Left lobe of liver (tissue), 2 donors: ENCODE data around the gene PKIG. TPM values are rescaled to one million over a fixed set of nuclear protein-coding genes. Genes with fewer than 3 reads are reported as not detected.

Experiments used
- ATAC-seq: fragments of 200-7000 bp; cut with Tn5 transposase; one replicate; pipeline ENCODE4 v1.9.1; 2020; ENCODE audit warnings: mild to moderate bottlenecking, moderate library complexity
- DNase-seq: peaks from one replicate; pipeline ENCODE4 v3.0.0-alpha.2; 2020; ENCODE audit warnings: low spot score
- total RNA-seq: library from RNA; stranded (reverse); gene quantifications from one replicate; pipeline ENCODE4 v1.2.1, GENCODE V29; 2021
- donor health status: DM: no; HTN: no; CAD: no; lungs with moderate emphysema.
- donor health status: DM: no; HTN: yes; CAD: no.

PKIG gene
- total RNA-seq, 1 donor from 2014 or later = 22.7 TPM

DNA sequence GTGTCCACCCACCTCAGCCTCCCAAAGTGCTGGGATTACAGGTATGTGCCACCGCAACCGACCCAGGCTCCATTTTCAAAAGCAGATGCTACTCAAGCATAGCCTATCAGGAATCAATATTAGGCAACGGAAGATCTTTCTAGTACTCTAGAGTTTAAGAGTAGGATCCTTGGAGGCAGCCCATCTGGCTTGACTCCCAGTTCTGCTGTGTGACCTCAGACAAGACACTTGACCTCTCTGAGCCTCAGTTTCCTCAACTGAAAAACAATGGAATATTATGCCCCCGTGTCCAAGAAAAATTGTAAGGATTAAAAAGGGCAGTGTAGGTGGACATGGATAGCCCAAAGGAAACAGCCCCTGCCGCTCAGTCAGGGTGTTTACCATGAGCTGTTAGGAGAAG is 54.7 kb downstream of the PKIG start:
- DNase-seq = no peak

DNA sequence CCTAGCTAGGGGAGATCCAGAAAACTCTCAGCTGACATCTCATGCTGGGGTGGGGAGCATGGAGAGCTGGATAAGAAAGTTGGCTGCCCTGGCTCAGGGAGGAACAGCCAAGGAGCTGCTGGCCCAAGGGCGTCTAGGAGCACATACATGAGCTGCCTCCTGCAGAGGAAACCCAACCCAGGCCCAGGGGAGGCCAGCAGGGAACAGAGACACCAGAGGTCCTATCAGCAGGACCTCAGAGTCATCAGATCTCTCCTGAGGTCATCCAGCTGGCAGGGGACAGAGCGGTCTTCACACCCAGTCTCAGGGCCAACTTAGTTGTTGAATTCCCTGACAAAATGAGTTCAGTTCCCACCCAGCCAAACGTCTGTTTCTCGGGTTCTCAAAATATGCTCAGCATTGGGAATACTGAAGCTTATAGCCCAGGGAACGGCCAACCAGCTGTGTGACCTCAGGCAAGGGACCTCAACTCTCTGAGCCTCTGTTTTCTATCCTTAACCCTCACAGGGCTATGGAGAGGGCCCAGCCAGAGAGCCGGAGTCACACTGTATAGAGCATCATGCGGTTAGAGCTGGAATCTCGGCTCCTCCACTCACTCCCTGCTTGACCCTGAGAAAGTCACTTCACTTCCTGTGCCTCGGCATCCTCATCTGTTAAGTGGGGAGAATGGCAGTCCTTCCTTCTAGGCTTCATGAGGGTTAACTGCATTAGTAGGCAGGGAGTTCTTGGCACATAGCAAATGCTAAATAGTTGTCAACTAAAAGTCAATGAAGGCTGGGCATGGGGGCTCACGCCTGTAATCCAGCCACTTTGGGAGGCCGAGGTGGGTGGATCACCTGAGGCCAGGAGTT is 55.4 kb downstream of the PKIG start:
- DNase-seq (no peak), ATAC-seq (no peak)

More for the DNA sequence above, 54.7 kb downstream of the PKIG start:
- no peak for ATAC-seq

DNA sequence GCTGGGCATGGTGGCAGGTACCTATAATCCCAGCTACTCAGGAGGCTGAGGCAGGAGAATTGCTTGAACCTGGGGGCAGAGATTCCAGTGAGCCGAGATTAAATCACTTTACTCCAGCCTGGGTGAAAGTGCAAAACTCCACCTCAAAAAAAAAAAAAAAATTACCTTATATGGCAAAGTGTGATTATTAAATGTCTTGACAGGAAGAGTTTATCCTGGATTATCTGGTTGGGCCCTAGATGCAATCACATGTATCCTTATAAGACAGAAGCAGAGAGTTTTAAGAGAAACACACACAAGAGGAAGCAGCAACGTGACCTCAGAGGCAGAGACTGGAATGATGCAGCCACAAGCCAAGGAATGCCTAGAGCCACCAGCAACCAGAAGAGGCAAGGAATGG is 58.1 kb downstream of the PKIG start:
- ATAC-seq (no peak), DNase-seq (no peak)

DNA sequence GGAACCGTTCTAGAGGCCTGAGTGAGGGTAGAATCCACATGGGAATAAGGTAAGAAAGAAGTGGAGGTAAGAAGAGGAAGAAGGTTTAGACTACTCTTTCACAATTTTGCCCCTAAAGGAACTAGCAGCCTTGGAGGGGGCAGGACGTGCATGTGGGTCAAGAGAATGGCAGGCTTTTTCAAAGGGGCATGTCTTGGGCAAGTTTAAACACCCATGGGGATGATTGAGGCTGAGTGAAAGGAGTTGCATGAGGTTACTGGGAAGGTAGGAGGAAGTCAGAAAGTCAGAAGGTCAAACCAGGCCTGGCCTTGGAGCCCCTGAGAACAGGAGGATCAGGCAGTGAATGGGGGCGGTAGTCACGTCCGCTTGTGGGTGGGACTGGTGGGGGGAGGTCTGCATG is 58.9 kb downstream of the PKIG start:
- ATAC-seq (no peak), DNase-seq (no peak)

DNA sequence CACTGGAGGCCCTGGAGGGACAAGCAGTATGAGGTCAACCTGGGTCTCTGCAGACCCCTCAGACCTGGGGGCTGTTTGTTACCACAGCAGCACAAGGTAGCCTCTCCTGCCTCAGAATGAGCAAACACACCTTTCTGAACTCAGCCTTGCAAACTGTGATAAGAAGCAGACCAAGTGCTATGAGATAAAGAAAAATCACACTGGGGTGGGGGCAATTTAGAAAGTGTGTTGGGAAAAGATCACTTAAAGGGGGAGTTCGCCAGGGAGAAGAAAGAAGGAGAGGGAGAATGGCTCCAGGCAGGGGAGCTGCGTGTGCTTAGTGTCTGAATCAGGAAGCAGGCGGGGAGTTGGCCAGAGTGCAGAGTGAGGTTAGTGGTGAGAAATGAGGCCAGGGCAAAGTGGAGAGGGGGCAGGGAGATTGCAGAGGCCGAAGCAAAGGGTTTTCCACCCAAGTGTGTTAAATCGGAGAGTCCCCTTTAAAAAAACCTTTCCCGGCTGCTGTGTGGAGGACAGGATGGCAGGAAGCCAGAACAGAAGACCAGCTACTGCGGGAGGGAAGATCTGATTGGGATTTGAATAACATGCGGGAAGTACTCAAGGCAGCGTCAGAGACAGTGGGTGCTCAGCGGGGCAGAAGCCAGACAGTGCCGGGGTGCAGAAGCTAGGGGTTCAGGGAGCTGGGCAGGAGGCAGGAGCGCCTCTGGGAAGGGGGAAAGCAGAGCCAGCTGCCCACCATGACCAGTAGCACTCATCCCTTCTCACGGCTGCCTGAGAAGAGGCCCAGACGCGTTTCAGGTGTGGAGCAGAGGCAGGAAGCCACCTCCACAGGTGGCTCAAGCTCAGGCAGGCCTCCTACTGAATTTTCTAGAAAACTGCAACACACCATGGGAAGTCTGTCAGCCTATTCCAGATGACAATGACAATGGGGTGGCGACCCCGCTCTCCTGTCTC is 60.1 kb downstream of the PKIG start:
- peak; percentile 91 for ATAC-seq
- DNase-seq = peak; percentile 74

GRCh38 chr20:44643154-44643519 is 60.8 kb downstream of the PKIG start:
- ATAC-seq = no peak

GRCh38 chr20:44643596-44644229 is 61.3 kb downstream of the PKIG start:
- ATAC-seq (peak; percentile 30), DNase-seq (peak; percentile 51)

More at GRCh38 chr20:44643154-44643519, 60.8 kb downstream of the PKIG start:
- no peak for DNase-seq

DNA sequence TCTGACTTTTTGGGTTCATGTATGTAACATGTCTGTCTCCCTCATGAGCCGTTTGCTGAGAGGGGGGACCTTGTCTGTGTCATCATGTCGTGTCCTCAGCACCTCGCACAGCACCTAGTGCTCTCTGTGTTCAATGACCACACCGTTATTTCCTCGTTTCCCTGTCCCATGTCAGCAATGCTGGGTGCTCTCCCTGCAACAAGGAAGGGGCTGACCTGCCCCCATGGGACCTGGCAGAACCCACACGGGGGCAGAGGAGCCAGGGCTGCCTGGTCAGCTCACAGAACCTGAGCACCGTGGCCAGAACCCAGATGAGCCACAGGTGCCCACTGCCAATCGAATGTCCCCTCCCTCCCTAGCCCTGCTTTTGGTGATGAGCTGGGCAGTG is 61.8 kb downstream of the PKIG start:
- DNase-seq (no peak), ATAC-seq (no peak)

GRCh38 chr20:44644667-44645131 is 62.3 kb downstream of the PKIG start:
- no peak for DNase-seq
- no peak for ATAC-seq

GRCh38 chr20:44646023-44646640 is 63.8 kb downstream of the PKIG start:
- DNase-seq = no peak
- no peak for ATAC-seq

GRCh38 chr20:44646641-44647274 is 64.4 kb downstream of the PKIG start:
- ATAC-seq (no peak), DNase-seq (no peak)

DNA sequence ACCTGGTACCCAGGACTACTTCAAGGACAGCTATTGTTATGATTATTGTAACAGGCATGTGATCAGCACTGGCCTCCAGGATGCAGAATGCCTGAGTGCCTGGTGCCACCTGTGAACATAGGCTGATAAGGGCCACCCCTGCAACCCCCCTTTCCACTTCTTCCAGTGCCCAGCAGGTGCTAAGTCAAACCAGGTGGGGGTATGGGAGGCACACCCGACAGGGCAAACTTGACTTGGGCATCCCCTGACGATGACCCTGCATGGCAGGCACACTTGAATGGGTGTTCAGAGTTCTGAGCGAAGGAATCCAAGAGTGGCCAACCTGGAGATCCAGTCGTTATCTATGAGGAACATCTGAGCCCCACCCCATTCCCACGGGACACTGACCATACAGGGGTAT is 65.7 kb downstream of the PKIG start:
- DNase-seq = no peak
- no peak for ATAC-seq

DNA sequence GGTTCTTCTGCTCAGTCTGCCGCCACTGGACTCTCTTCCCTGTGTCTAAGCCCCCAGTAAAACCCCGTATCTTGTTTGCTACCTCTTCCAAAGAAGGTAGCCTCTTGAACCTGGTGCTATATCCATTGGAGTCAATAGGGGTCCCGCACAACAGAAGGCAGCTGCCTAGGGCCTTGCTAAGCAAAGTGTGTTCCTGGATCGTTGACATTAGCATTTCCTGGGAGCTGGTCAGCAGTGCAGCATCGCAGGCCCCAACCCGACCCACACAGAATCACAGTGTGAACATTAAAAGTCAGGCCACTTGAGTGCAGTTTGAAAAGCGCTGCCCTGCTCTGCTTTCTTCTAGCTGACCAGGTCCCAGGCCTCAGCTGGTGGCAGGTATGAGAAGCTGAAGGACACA is 66.2 kb downstream of the PKIG start:
- ATAC-seq (no peak), DNase-seq (no peak)

DNA sequence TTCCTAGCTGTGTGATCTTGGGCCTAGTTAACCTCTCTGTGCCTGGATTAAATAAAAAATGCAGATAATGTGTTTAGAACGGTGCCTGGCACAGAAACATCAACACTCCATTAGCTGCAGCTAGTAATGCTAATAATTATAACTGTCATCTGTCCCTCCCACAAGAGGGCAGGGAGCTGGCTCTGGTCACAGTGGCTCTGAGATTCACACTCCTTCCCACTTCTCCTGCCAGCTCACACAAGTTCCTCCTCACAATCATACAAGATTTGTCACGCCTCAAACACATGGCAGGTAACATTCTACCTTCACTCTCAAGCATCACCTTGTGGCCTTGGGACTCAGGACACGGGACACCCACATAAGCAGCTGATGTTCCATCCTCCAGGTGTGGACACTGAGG is 66.7 kb downstream of the PKIG start:
- DNase-seq = no peak

GRCh38 chr20:44649976-44650375 is 67.6 kb downstream of the PKIG start:
- DNase-seq = no peak
- no peak for ATAC-seq

More for the DNA sequence above, 66.7 kb downstream of the PKIG start:
- ATAC-seq = no peak

GRCh38 chr20:44650771-44651433 is 68.5 kb downstream of the PKIG start:
- DNase-seq = no peak
- peak; percentile 3 for ATAC-seq

GRCh38 chr20:44651434-44651683 is 69.0 kb downstream of the PKIG start:
- no peak for DNase-seq
- ATAC-seq = no peak

- ATAC-seq (peak; percentile 92), DNase-seq (peak; percentile 81)
Observed at GRCh38 chr20:44651684-44652423, 69.5 kb downstream of the PKIG start, which contains the start of gene ADA. ADA (minus strand) TSS chr20:44651699; CDS start chr20:44651607, 92 bp downstream.

DNA sequence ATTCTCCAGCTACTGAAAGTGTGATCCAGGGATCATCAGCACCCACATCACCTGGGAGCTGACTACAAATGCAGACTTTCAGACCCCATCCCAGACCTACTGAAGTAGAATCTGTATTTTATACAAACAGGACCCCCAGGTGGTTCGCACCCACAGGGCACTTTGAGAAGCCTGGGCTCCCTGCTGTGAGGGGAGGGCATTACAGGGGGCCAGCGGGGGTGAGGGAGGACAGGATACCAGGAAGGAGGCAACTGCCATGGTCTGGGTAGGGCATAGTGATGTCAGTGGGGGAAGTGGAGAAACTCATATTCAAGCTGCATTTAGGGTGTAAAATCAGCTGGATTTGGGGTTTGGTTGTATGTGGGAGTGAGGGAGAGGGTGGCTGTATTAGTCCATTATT is 71.2 kb downstream of the PKIG start:
- ATAC-seq (no peak), DNase-seq (no peak)
